Measurements from ENCODE around the gene ABTB2. TPM values are rescaled to one million over a fixed set of nuclear protein-coding genes. Genes with fewer than 3 reads are reported as not detected.

Gene ABTB2
- total RNA-seq, 4 donors from 2014 or later, result 3.4 to 6.2 (median 4.2) TPM

- TF ChIP-seq CTCF (IDR thresholded peaks at IDR 0.05), result no peak
- ATAC-seq (ENCODE audit: low FRiP score) (no peak), DNase-seq (ENCODE audit: low spot score) (no peak)
Measured at GRCh38 chr11:34154059-34154875, 203.5 kb downstream of the ABTB2 start.

- DNase-seq (ENCODE audit: low spot score) (no peak), ATAC-seq (ENCODE audit: low FRiP score) (no peak)
- TF ChIP-seq CTCF (IDR thresholded peaks at IDR 0.05), result no peak
Measured at GRCh38 chr11:34151916-34152845, 205.6 kb downstream of the ABTB2 start.

- DNase-seq (ENCODE audit: low spot score) (no peak), ATAC-seq (ENCODE audit: low FRiP score) (no peak)
- TF ChIP-seq CTCF (IDR thresholded peaks at IDR 0.05), result no peak
Measured at GRCh38 chr11:34151166-34151565, 206.6 kb downstream of the ABTB2 start.

GRCh38 chr11:34150494-34151151 is 207.2 kb downstream of the ABTB2 start:
- DNase-seq (ENCODE audit: low spot score), result no peak
- TF ChIP-seq CTCF (IDR thresholded peaks at IDR 0.05), result no peak
- ATAC-seq (ENCODE audit: low FRiP score), result no peak

GRCh38 chr11:34149786-34150185 is 208.0 kb downstream of the ABTB2 start:
- DNase-seq (ENCODE audit: low spot score) (no peak), ATAC-seq (ENCODE audit: low FRiP score) (no peak)
- no peak for TF ChIP-seq CTCF (IDR thresholded peaks at IDR 0.05)

GRCh38 chr11:34149274-34149673 is 208.5 kb downstream of the ABTB2 start:
- no peak for TF ChIP-seq CTCF (IDR thresholded peaks at IDR 0.05)
- DNase-seq (ENCODE audit: low spot score) (no peak), ATAC-seq (ENCODE audit: low FRiP score) (no peak)
